Calu3 (cell line): ENCODE measurements around the gene THBS2. TPM values are rescaled to one million over a fixed set of nuclear protein-coding genes. Genes with fewer than 3 reads are reported as not detected.

Experiments
- BruUV-seq: library from RNA; stranded (reverse); fragments of 400-500 nt; replicated peaks from 2 replicates; lab custom pipeline; 2021; lab: Mats Ljungman, UMichigan
- CTCF ChIA-PET: fragments of 300-600 bp; sonication (Branson Sonifier 250); formaldehyde crosslinking; loops from one replicate; lab custom pipeline; 2022; ENCODE audit warnings: antibody characterized with exemption; lab: Charles Lee
- DNase-seq: peaks from one replicate; pipeline ENCODE4 v3.0.0; 2022
- H3K27ac Mint-ChIP-seq: one replicate; pipeline ENCODE4 v1.8.0; 2022; ENCODE audit warnings: mixed read lengths; ENCODE audit not compliant: unreplicated experiment
- H3K27me3 Mint-ChIP-seq: one replicate; pipeline ENCODE4 v1.8.0; 2022; ENCODE audit warnings: mixed read lengths; ENCODE audit not compliant: unreplicated experiment
- H3K36me3 Mint-ChIP-seq: one replicate; pipeline ENCODE4 v1.8.0; 2022; ENCODE audit warnings: mild to moderate bottlenecking, moderate library complexity, mixed read lengths; ENCODE audit not compliant: insufficient read depth, unreplicated experiment
- H3K4me1 Mint-ChIP-seq: one replicate; pipeline ENCODE4 v1.8.0; 2022; ENCODE audit warnings: mild to moderate bottlenecking, low read depth, mixed read lengths; ENCODE audit not compliant: unreplicated experiment
- H3K4me3 Mint-ChIP-seq: one replicate; pipeline ENCODE4 v1.8.0; 2022; ENCODE audit warnings: mild to moderate bottlenecking, low read depth, moderate library complexity, mixed read lengths; ENCODE audit not compliant: unreplicated experiment
- H3K9me3 Mint-ChIP-seq: one replicate; pipeline ENCODE4 v1.8.0; 2022; ENCODE audit warnings: low read depth, mixed read lengths; ENCODE audit not compliant: unreplicated experiment
- CTCF ChIP-seq: fragments of 200-600 bp; IDR thresholded peaks from one replicate; pipeline ENCODE4 v1.8.0; 2022; ENCODE audit warnings: antibody characterized with exemption; ENCODE audit not compliant: unreplicated experiment
- intact Hi-C: fragments of 100-400 bp; cut with micrococcal nuclease; formaldehyde crosslinking; loops from one replicate; pipeline ENCODE4 v1.10.0; 2022; ENCODE audit not compliant: unreplicated experiment
- total RNA-seq: library from RNA; stranded (reverse); gene quantifications from 2 replicates; pipeline ENCODE4 v1.2.3, GENCODE V29; 2022

THBS2 gene
- total RNA-seq, 1 experiment from 2014 or later = not detected

GRCh38 chr6:169169941-169170582 lies 83.6 kb downstream of the THBS2 start:
- intact Hi-C loops = no loop called here
- Mint-ChIP-seq H3K4me3 (no peak overlapping the region), H3K27ac (no peak overlapping the region), H3K4me1 (peaks cover 39% of the 10 kb centered on the region), H3K27me3 (no peaks in the 10 kb centered on the region), H3K36me3 (peaks cover 16% of the 10 kb centered on the region), H3K9me3 (no peaks in the 10 kb centered on the region)
- DNase-seq = no peak
- CTCF ChIA-PET = no interaction called here
- no TSS peak for BruUV-seq
- TF ChIP-seq CTCF = no peak

DNA sequence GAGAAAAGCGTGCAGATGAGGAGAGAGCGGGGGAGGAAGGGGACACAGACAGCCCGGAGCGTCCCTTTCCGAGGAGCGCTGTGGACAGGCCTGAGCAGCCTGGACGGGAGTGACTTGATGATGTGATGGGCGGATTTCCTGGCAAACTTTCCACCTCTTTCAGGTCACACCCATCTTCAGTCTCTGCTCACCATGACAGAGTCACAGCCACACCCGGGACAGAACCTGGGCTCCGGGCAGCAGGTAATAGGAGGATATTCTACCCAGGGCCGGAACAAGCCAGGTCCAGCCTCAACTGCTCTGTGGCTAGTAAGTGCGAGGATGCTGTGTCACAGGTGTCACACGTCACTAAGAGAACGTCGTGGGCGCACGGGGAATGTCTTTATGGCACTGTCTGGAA lies 84.3 kb downstream of the THBS2 start:
- no peak overlapping the region for H3K4me3 Mint-ChIP-seq
- H3K27me3 Mint-ChIP-seq = no peaks in the 10 kb centered on the region
- CTCF ChIA-PET = no interaction called here
- no TSS peak for BruUV-seq
- H3K4me1 Mint-ChIP-seq = peaks cover 39% of the 10 kb centered on the region
- H3K36me3 Mint-ChIP-seq = peaks cover 14% of the 10 kb centered on the region
- no peak for TF ChIP-seq CTCF
- H3K27ac Mint-ChIP-seq = no peak overlapping the region
- no peaks in the 10 kb centered on the region for H3K9me3 Mint-ChIP-seq
- DNase-seq = no peak
- intact Hi-C loops = no loop called here

GRCh38 chr6:169168706-169169105 lies 84.9 kb downstream of the THBS2 start:
- no TSS peak for BruUV-seq
- no peak for DNase-seq
- H3K4me1 Mint-ChIP-seq = peaks cover 35% of the 10 kb centered on the region
- peaks cover 9% of the 10 kb centered on the region for H3K36me3 Mint-ChIP-seq
- no peak overlapping the region for H3K4me3 Mint-ChIP-seq
- no peaks in the 10 kb centered on the region for H3K27me3 Mint-ChIP-seq
- CTCF ChIA-PET = no interaction called here
- no peak for TF ChIP-seq CTCF
- intact Hi-C loops = no loop called here
- no peaks in the 10 kb centered on the region for H3K9me3 Mint-ChIP-seq
- no peak overlapping the region for H3K27ac Mint-ChIP-seq

DNA sequence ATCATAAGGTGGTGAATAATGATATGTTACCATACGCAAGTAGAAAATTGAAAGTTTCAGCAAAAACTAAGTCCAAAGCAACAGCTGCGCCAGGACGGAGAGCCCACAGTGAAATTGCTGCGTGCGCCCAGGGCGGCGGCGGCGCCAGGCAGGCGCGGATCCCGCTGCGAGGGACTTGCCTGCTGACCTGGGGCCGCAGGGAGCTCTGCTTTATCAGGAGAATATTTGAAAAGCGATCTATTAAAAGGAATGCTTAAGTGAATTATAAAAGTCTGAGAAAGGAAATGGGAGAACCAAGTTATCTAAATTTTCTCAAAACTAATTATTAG lies 85.4 kb downstream of the THBS2 start:
- CTCF ChIA-PET = no interaction called here
- Mint-ChIP-seq H3K27me3 (no peaks in the 10 kb centered on the region), H3K36me3 (peaks cover 5% of the 10 kb centered on the region), H3K4me1 (peaks cover 33% of the 10 kb centered on the region), H3K9me3 (no peaks in the 10 kb centered on the region), H3K4me3 (no peak overlapping the region), H3K27ac (peak overlapping the region; percentile 20)
- DNase-seq = no peak
- TF ChIP-seq CTCF = no peak
- no TSS peak for BruUV-seq
- intact Hi-C loops = no loop called here
